SK-N-DZ (cell line): ENCODE data around the gene KRT38. TPM values are rescaled to one million over a fixed set of nuclear protein-coding genes. Genes with fewer than 3 reads are reported as not detected.

Experiments
- DNase-seq: peaks from one replicate; pipeline ENCODE4 v3.0.0-alpha.2; 2015; ENCODE audit warnings: low spot score
- polyA plus RNA-seq, 2 experiments: library from polyadenylated mRNA; depleted of rRNA; stranded (reverse); fragments of >200 nt; gene quantifications; 2 replicates each; pipeline ENCODE4 v1.2.3, GENCODE V29; 2014

Gene KRT38
- not detected in 2 replicates for polyA plus RNA-seq (2014; cell fraction: cytosol; rRNA removed)
- not detected in 2 replicates for polyA plus RNA-seq (2014; cell fraction: nucleus; rRNA removed)

DNA sequence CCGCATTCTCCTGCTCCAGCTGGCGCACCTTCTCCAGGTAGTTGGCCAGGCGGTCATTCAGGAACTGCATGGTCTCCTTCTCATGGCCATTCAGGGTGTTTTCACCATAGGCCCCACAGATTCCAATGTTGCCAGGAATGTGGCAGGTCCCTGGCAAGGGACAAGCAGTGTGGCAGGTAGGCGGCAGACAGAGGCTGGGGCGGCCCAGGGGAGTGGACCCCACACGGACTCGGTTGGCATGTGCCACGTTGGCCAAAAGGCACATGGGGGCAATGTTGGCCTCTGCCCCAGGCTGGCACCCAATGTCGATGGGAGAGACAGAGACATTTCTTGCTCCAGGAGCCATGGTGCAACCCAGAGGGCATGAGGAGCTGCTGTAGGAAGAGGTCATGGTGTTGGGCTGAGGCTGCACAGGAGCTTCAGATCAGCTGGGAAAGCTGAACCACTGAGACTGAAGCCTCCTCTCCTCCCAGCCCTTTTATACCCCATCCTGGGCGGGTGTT is at the start of gene KRT38:
KRT38 (minus strand) TSS at position 453 of the 503 bp plus-strand sequence; CDS start at position 391, 62 bp downstream.
- DNase-seq = no peak

GRCh38 chr17:41489531-41489930 is 48.7 kb upstream of the KRT38 start, which contains the start of gene KRT36:
TSS of gene KRT36 (minus strand) at chr17:41489910. CDS start at chr17:41489864, 46 bp downstream.
- DNase-seq = no peak

DNA sequence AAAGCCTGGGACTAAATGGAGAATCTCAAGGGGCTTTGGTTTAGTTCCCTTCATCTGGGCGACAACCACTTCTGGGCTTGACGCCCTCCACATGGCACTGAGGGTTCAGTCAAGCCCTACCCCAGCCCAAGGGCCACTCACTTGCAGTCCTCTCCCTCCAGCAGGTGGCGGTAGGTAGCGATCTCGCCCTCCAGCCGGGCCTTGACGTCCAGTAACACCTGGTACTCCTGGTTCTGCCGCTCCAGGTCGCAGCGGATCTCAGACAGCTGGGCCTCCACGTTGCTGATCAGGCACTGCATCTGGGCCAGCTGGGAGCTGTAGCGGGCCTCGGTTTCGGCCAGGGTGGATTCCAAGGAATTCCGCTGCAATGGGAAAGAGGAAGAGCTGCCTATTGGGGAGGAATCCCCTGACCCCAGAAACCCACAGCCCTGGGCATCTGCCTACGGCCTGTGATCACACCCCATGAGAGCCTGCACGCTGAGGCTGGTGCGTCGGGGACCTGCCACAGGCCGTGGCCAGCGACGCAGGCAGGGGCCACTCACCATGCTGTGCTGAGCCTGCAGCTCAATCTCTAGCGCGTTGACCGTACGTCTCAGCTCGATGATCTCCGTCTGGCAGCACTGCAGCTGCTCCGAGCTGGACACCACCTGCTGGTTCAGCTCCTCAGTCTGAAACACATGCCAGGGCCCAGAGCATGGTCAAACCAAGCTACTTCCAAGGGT is 46.2 kb upstream of the KRT38 start:
- no peak for DNase-seq

GRCh38 chr17:41486316-41486715 is 45.5 kb upstream of the KRT38 start:
- no peak for DNase-seq

DNA sequence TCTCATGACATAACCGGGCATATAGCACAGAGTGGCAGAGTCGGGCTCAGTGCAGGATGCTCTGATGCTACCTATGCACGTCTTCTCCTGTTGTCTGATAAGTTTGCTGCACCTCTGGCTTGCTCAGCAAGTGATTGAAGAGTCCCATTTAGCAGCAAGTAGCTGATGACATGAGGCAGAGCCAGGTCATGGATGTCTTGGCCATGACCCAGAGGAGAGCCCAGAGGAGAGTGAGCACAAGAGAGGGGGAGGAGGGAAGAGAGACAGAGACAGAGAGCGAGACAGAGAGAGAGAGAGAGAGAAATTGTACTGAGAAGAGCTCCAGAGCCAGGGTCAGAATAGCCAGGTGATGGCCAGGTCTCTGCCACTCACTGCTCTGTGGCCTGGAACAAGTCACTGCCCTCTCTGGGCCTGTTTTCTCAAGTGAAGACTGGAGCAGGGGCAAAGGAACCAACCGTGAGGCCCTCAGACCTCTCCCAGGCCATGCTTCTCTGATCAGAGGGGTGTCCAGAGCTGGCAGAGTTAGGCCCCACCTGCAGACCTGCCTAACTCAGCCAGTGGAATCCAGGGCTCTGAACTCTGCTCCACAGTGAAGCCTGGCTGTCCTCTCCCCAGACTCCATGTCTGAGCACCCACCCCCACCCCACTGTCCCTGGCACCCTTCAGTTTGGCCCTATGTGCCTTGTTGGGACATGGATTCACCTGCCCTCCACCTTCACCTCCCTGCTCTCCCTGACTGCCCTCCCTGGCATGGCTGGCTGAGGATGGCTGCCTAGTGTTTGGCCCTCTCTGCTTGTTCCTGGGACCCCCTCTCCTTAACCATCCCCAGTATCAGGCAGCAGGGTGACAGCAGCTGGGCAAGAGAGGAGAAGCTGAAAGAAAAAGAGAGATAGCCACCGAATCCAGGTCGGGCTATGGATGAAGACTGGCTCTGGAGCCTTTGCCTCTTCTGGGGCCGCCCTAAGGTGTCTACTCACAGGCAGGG is 44.4 kb upstream of the KRT38 start:
- DNase-seq = no peak

DNA sequence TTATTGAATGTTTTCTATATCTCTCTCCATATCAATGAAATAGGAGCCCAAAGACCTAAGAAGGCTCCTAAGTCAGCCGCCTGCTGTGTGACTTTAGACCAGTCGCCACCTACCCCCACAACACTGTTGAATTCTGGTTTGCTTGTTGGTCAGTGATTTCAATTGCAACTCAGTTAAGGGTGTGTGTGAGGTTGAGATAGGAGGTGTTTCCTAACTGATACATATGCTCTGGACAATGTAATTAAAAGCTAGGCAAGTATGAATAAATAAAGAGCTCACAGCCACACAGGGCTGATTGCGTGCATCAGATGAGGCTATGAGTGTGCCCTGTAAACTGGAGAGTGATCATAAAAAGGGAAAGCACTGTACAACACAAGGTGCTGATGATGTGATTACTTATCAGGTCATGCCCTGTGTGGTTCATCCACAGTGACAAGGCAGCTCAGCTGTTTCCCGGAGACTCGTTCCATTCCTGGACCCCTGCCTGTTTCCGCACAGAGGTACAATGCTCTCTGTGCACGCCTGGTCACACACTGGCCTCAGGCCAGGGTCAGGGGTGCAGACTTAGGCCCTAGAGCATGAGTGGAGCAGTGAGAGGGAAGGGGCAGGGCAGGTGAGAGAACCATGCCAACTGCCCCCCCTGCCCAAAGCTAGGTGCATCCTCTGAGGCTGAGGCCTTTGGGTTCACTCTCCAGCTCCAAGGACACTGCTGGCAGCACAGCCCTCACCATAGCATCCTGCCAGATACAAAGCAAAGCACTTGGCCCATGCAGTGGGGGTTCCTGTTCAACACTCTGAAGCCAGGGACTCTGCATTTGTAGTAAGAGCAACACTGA is 43.4 kb upstream of the KRT38 start:
- no peak for DNase-seq

GRCh38 chr17:41483531-41483930 is 42.7 kb upstream of the KRT38 start:
- no peak for DNase-seq

DNA sequence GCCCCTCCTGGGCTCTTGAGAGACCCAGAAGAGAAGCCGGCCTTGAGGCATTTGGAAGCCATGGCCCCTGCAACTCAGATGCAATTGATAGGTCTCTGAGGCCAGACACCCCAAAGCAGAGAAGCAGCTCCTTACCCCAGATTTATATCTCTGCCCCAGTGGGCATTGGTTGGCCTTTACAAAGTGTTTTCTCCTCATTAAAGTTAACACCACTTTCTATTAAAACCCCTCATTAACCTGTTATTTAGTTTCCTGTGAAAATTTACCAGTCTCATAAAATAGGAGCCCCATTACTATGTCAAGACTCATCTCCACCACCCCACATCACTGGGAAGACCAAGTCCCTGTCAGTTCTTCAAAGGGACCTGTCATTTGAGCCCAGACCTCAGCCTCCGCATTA is 40.3 kb upstream of the KRT38 start, which contains the start of gene KRT35:
KRT35 (minus strand) TSS at position 116 of the 400 bp plus-strand sequence; CDS start at position 62, 54 bp downstream.
- DNase-seq = no peak

GRCh38 chr17:41480581-41480980 is 39.8 kb upstream of the KRT38 start:
- DNase-seq = no peak

DNA sequence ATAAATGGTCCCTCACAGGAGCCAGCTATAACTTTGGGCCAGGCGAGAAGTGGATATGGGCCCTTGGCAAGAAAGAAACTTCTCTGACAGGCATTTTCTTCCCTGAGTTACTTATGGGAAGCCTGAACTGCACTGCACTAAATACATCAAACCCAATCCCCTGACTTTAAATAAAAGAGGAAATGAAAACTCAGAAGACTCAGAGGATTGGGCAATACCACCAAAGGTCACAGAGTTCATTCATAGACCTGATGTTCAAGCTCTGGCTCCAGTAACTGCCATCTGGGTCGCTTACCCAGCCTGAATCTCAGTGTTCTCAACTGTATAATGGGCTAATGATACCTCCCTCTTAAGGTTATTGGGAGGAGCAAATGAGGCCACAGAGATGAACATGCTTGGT is 39.4 kb upstream of the KRT38 start:
- no peak for DNase-seq

GRCh38 chr17:41478237-41478636 is 37.5 kb upstream of the KRT38 start:
- no peak for DNase-seq

- DNase-seq = no peak
Observed at GRCh38 chr17:41476866-41477815, 36.4 kb upstream of the KRT38 start.

DNA sequence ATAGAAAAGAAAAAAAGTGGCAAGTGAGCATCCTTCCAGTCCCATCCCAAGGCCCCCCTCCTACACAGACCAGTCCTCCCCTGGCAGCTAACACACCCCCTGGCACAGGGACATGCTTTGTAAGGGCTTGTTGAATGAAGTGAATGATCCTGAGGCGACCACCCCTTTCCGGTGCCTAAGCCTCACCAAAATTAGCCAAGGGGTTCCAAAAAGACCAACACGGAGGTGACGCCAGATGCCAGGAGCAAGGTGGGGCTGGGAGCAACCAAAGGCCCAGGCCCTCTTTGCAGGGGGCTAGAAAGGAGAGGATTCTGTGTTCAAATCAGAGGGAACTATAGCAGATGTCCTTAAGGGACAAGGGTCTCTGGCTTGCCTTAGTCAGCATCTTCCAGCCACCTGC is 34.6 kb upstream of the KRT38 start:
- DNase-seq = no peak

DNA sequence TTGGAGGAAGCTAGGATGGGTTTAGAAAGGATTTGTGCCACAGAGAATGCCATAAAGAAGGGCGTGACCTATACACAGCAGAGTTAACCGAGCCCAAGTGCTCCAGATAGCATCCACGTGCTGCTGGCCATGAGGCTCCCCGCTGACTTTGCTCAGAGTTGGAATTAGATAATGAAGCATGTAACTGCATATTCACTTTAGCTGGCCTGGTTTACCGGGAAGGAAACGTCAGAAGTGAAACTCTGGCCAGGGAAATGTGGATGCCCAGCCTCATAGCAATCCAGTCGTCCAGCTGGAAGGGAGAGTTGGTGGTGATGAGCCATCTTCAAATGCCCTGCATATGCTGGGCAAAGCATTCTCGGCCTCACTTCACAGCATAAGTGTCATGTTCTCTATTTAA is 34.1 kb upstream of the KRT38 start:
- no peak for DNase-seq

DNA sequence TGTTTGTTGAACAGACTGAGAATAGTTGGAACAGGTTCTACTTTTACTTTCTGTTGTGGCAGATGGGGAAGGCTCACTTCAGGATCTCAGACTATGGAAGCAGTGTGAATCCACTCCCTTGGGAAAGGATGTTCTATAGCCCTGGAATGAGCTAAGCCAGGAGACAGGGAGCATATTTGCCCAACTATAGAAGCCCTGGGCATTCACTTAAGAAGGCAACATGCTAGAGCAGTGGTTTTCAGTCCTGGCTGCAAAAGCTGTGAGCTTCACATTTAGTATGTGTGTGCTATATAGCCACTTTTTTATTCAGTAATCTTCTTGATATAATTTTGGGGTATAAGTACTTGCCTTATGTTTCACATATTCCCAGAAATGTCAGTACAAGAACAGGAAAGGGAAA is 27.6 kb upstream of the KRT38 start:
- no peak for DNase-seq

GRCh38 chr17:41467561-41467960 is 26.8 kb upstream of the KRT38 start:
- DNase-seq = no peak

DNA sequence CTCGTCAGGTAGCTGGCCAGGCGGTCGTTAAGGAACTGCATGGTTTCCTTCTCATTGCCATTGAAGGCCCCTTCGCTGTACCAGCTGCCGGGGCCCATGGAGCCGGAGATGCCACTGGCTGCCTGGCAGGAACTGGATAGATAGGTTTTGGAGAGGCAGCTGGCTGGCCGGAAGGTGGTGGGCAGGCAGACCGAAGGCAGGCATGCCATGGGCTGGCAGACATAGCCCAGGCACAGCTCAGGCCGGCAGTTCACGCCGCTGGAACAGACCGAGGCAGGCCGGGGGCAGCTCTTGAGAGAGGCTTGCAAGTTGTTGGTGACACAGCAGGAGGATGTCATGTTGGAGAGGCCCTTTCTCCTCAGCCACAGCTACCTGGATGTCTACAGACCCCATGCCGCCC is 26.2 kb upstream of the KRT38 start, which contains the start of gene KRT32:
KRT32 (minus strand) TSS at position 399 of the 400 bp plus-strand sequence; CDS start at position 338, 61 bp downstream.
- no peak for DNase-seq

DNA sequence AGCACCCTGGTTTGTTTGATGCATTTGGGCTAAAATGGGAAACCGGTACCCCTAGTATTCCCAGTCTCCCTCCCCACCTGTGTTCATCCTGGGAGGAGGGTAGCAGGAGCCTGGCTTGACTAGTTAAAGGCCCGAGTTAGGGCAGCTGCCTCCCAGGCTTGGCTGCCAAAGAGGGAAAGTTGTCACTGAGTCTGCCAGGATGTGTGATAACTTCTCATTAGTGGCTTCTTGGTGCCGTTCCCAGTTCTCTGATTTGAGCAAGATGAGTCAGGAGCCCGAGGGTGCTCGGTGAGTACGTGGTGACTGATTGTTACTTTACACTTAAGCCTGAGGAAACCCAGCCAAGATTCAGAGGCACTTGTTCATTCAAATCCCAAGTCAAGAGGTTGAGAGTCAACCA is 23.9 kb upstream of the KRT38 start:
- DNase-seq = no peak

GRCh38 chr17:41464173-41464572 is 23.4 kb upstream of the KRT38 start:
- no peak for DNase-seq

DNA sequence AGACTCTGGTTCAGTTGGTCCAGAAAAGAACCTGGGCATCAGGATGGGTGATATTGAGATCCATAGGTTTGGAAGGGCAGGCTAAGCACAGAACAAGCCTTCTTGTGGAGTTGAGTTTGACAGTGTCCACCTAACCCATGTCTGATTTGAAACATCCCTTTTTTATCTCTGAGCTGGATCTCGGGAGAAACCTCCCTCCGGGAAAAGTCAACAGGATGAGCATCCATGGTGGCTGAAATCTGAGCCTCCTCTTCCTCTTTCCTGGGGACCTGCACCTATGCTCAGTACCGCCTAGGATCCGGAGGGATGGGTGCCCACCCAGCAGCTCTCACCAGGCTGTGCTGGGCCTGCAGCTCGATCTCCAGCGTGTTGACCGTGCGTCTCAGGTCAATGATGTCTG is 23.0 kb upstream of the KRT38 start:
- no peak for DNase-seq
